CD8-positive, alpha-beta memory T cell (primary cell): ENCODE measurements around the gene ANKRD50. TPM values are rescaled to one million over a fixed set of nuclear protein-coding genes. Genes with fewer than 3 reads are reported as not detected.

ENCODE experiments used
- CTCF ChIA-PET: fragments of 350-600 bp; sonication (Branson Sonifier 250); formaldehyde crosslinking; loops from one replicate; lab custom pipeline; 2021; ENCODE audit warnings: antibody characterized with exemption; lab: Charles Lee
- POLR2A ChIA-PET: fragments of 350-600 bp; sonication (Branson Sonifier 250); formaldehyde crosslinking; loops from one replicate; lab custom pipeline; 2021; ENCODE audit warnings: antibody characterized with exemption; lab: Charles Lee
- DNase-seq, 5 donors: peaks; one replicate each; pipeline versions ENCODE4 v3.0.0 to v3.0.0-alpha.2; 2020 to 2022; ENCODE audit warnings: mixed read lengths in 1 of 5
- H3K27ac ChIP-seq: one replicate; pipeline ENCODE4 v1.7.0; 2013; ENCODE audit warnings: low read depth, mild to moderate bottlenecking, low read length, moderate library complexity
- H3K27me3 ChIP-seq: 2 replicates; pipeline ENCODE4 v1.7.0; 2013; ENCODE audit warnings: low read length, mild to moderate bottlenecking; ENCODE audit not compliant: insufficient read depth, poor library complexity, severe bottlenecking
- H3K36me3 ChIP-seq: 2 replicates; pipeline ENCODE4 v1.7.0; 2013; ENCODE audit warnings: mild to moderate bottlenecking, low read length, moderate library complexity; ENCODE audit not compliant: insufficient read depth
- H3K4me1 ChIP-seq: 2 replicates; pipeline ENCODE4 v1.7.0; 2013; ENCODE audit warnings: mild to moderate bottlenecking, low read length, moderate library complexity; ENCODE audit not compliant: insufficient read depth
- H3K4me3 ChIP-seq: 2 replicates; pipeline ENCODE4 v1.7.0; 2013; ENCODE audit warnings: mild to moderate bottlenecking, low read length
- H3K9me3 ChIP-seq: 2 replicates; pipeline ENCODE4 v1.7.0; 2013; ENCODE audit warnings: mild to moderate bottlenecking, low read length
- H3K27ac Mint-ChIP-seq, 8 donors: one replicate each; pipeline ENCODE4 v1.8.0; 2020 to 2021; ENCODE audit warnings: mixed read lengths in 8 of 8, mild to moderate bottlenecking in 6 of 8, inconsistent platforms in 3 of 8, moderate library complexity in 3 of 8
- H3K27me3 Mint-ChIP-seq, 2 donors: one replicate each; pipeline ENCODE4 v1.8.0; 2020 to 2021; ENCODE audit warnings: mixed read lengths in 2 of 2, mild to moderate bottlenecking in 1 of 2, moderate library complexity in 1 of 2
- H3K36me3 Mint-ChIP-seq, 3 donors: one replicate each; pipeline ENCODE4 v1.8.0; 2020 to 2021; ENCODE audit warnings: mixed read lengths in 3 of 3, inconsistent platforms in 1 of 3, mild to moderate bottlenecking in 1 of 3
- H3K4me1 Mint-ChIP-seq, 3 donors: one replicate each; pipeline ENCODE4 v1.8.0; 2020 to 2021; ENCODE audit warnings: mixed read lengths in 3 of 3, inconsistent platforms in 1 of 3, mild to moderate bottlenecking in 1 of 3
- H3K4me3 Mint-ChIP-seq, 7 donors: one replicate each; pipeline ENCODE4 v1.8.0; 2020 to 2021; ENCODE audit warnings: mixed read lengths in 7 of 7, mild to moderate bottlenecking in 6 of 7, moderate library complexity in 4 of 7, inconsistent platforms in 2 of 7
- H3K9me3 Mint-ChIP-seq, 5 donors: one replicate each; pipeline ENCODE4 v1.8.0; 2020 to 2022; ENCODE audit warnings: mixed read lengths in 5 of 5, mild to moderate bottlenecking in 3 of 5, moderate library complexity in 2 of 5, inconsistent platforms in 1 of 5
- polyA plus RNA-seq: library from polyadenylated mRNA; unstranded; fragments of 300-500 nt; fragmentation: Illumina TruSeq; gene quantifications from one replicate; pipeline ENCODE4 v1.2.3, GENCODE V29; 2021
- total RNA-seq, 2 experiments: library from RNA; stranded (reverse); gene quantifications; one replicate each; pipeline ENCODE4 v1.2.3, GENCODE V29; 2021

ANKRD50 gene
- total and polyA plus RNA-seq, 3 experiments from 2014 or later = 0.15 to 0.20 (median 0.16) TPM

- no peaks in the 10 kb centered on the region for H3K36me3 Mint-ChIP-seq
Measured at GRCh38 chr4:124743711-124744110, 31.2 kb upstream of the ANKRD50 start.

DNA sequence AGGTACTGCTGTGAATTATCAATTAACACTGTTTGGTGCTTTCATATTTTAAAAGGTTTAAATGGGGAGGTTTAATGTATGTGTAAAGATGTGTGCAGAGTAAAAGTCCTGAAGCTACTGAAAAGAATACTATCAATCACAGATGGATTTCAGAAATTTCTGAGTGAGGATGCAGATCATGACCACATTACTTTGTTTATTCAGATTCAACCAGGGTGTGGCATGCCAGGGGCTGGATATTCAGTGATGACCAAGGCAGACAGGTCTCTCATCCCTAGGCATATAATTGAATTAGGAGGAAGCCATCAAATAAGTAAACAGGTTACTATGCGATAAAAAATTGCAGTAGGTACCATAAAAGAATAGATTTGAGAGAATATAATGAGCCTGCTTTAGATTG is 28.0 kb upstream of the ANKRD50 start:
- peaks cover 0 to 8% (median 3%) of the 10 kb centered on the region in 5 donors for H3K9me3 Mint-ChIP-seq
- Histone ChIP-seq H3K9me3 (no peaks in the 10 kb centered on the region), H3K4me1 (no peaks in the 10 kb centered on the region), H3K36me3 (no peaks in the 10 kb centered on the region), H3K4me3 (no peak overlapping the region), H3K27me3 (no peaks in the 10 kb centered on the region), H3K27ac (no peak overlapping the region)
- ChIA-PET CTCF (no interaction called here), POLR2A (no interaction called here)
- H3K4me3 Mint-ChIP-seq = no peak overlapping the region
- DNase-seq = no peak
- no peak overlapping the region for H3K27ac Mint-ChIP-seq
- peaks cover 0 to 1% of the 10 kb centered on the region in 2 donors for H3K27me3 Mint-ChIP-seq
- H3K4me1 Mint-ChIP-seq = no peaks in the 10 kb centered on the region
- peaks cover 0 to 2% (median 0%) of the 10 kb centered on the region in 3 donors for H3K36me3 Mint-ChIP-seq

More at GRCh38 chr4:124743711-124744110, 31.2 kb upstream of the ANKRD50 start:
- DNase-seq = no peak
- CTCF ChIA-PET = no interaction called here
- H3K4me1 Mint-ChIP-seq = no peaks in the 10 kb centered on the region
- H3K27me3 ChIP-seq = no peaks in the 10 kb centered on the region
- H3K4me3 Mint-ChIP-seq = no peak overlapping the region
- no peak overlapping the region for H3K27ac Mint-ChIP-seq
- POLR2A ChIA-PET = no interaction called here
- H3K27me3 Mint-ChIP-seq = peaks cover 0 to 1% of the 10 kb centered on the region in 2 donors
- no peak overlapping the region for H3K27ac ChIP-seq
- H3K36me3 ChIP-seq = no peaks in the 10 kb centered on the region
- H3K9me3 ChIP-seq = no peaks in the 10 kb centered on the region
- H3K4me1 ChIP-seq = no peaks in the 10 kb centered on the region
- peaks cover 0 to 8% (median 0%) of the 10 kb centered on the region in 5 donors for H3K9me3 Mint-ChIP-seq
- H3K4me3 ChIP-seq = no peak overlapping the region

DNA sequence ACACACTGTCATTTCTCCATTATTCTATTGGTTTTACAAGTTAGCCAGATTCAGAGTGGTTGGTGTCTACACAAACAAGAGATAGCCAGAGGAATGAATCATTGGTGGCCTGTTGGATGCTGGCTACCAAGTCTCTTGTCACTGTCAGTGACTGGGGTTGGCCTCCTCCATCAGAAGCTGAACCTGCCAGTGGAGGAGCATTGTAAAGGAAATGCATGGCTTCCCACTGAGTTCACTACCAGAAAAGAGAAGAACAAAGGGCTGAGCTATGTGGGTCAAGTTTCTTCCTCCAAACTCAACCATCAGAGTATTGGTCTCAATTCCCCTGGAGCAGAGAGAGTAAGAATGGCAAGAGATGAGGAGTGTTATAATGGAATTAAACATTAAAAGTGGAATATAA is 26.5 kb upstream of the ANKRD50 start:
- no peak for DNase-seq
- no peaks in the 10 kb centered on the region for H3K4me1 Mint-ChIP-seq
- no peaks in the 10 kb centered on the region for H3K27me3 Mint-ChIP-seq
- H3K9me3 ChIP-seq = no peaks in the 10 kb centered on the region
- H3K27ac Mint-ChIP-seq = no peak overlapping the region
- peaks cover 0 to 2% (median 0%) of the 10 kb centered on the region in 3 donors for H3K36me3 Mint-ChIP-seq
- no peak overlapping the region for H3K27ac ChIP-seq
- H3K4me3 Mint-ChIP-seq = no peak overlapping the region
- POLR2A ChIA-PET = no interaction called here
- CTCF ChIA-PET = no interaction called here
- H3K36me3 ChIP-seq = no peaks in the 10 kb centered on the region
- H3K9me3 Mint-ChIP-seq = peaks cover 0 to 6% (median 3%) of the 10 kb centered on the region in 5 donors
- no peak overlapping the region for H3K4me3 ChIP-seq
- no peaks in the 10 kb centered on the region for H3K27me3 ChIP-seq
- no peaks in the 10 kb centered on the region for H3K4me1 ChIP-seq

- peaks cover 0 to 2% (median 0%) of the 10 kb centered on the region in 3 donors for H3K36me3 Mint-ChIP-seq
- no peak for DNase-seq
- no peaks in the 10 kb centered on the region for H3K27me3 Mint-ChIP-seq
- H3K36me3 ChIP-seq = no peaks in the 10 kb centered on the region
- no peak overlapping the region for H3K27ac ChIP-seq
- H3K4me1 Mint-ChIP-seq = no peaks in the 10 kb centered on the region
- CTCF ChIA-PET = no interaction called here
- no peak overlapping the region for H3K27ac Mint-ChIP-seq
- H3K27me3 ChIP-seq = no peaks in the 10 kb centered on the region
- no peak overlapping the region for H3K4me3 Mint-ChIP-seq
- H3K4me3 ChIP-seq = no peak overlapping the region
- no peaks in the 10 kb centered on the region for H3K9me3 ChIP-seq
- POLR2A ChIA-PET = no interaction called here
- H3K4me1 ChIP-seq = no peaks in the 10 kb centered on the region
- peaks cover 0 to 6% (median 3%) of the 10 kb centered on the region in 5 donors for H3K9me3 Mint-ChIP-seq
Measured at GRCh38 chr4:124737619-124738018, 25.1 kb upstream of the ANKRD50 start.

GRCh38 chr4:124736526-124736925 is 24.0 kb upstream of the ANKRD50 start:
- Histone ChIP-seq H3K36me3 (no peaks in the 10 kb centered on the region), H3K9me3 (no peaks in the 10 kb centered on the region), H3K4me3 (no peak overlapping the region), H3K4me1 (no peaks in the 10 kb centered on the region), H3K27ac (no peak overlapping the region), H3K27me3 (no peaks in the 10 kb centered on the region)
- Mint-ChIP-seq H3K9me3 (peaks cover 0 to 6% (median 3%) of the 10 kb centered on the region in 5 donors), H3K4me3 (no peak overlapping the region), H3K27me3 (no peaks in the 10 kb centered on the region), H3K36me3 (peaks cover 0 to 2% (median 0%) of the 10 kb centered on the region in 3 donors), H3K4me1 (no peaks in the 10 kb centered on the region), H3K27ac (no peak overlapping the region)
- DNase-seq = no peak
- CTCF ChIA-PET = no interaction called here
- POLR2A ChIA-PET = no interaction called here

DNA sequence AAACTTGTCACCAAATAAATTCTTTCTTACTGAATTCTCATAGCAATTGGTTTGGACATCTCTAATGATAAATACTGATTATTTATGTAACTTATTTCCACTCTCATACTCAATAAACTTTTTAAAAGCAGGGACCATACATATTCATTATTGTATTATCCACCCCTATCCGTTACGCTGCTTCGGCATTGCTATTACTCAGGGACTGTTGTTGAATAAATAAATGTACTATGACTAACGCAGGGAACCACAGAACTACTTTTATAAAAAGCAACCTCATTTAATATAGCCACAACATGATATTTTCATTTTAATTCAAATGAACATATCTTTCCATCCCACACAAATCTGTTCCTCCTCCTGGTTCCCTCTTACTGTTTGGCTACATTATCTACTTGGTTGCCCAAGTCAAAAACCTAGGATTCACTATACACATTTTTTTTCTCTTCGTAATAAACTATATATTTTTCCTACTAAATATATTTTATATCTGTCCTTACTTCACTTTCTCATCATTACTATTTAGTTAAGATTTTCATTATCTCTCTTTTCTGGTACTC is 14.9 kb upstream of the ANKRD50 start:
- Mint-ChIP-seq H3K27ac (no peak overlapping the region), H3K36me3 (no peaks in the 10 kb centered on the region), H3K27me3 (no peaks in the 10 kb centered on the region), H3K4me3 (no peak overlapping the region), H3K9me3 (peaks cover 0 to 7% (median 0%) of the 10 kb centered on the region in 5 donors), H3K4me1 (no peaks in the 10 kb centered on the region)
- no peaks in the 10 kb centered on the region for H3K9me3 ChIP-seq
- DNase-seq = no peak
- ChIA-PET POLR2A (no interaction called here), CTCF (no interaction called here)
- no peaks in the 10 kb centered on the region for H3K36me3 ChIP-seq
- H3K4me3 ChIP-seq = no peak overlapping the region
- no peaks in the 10 kb centered on the region for H3K4me1 ChIP-seq
- no peaks in the 10 kb centered on the region for H3K27me3 ChIP-seq
- H3K27ac ChIP-seq = no peak overlapping the region

- POLR2A ChIA-PET = no interaction called here
- H3K27me3 ChIP-seq = no peaks in the 10 kb centered on the region
- Mint-ChIP-seq H3K27me3 (no peaks in the 10 kb centered on the region), H3K27ac (no peak overlapping the region), H3K4me1 (no peaks in the 10 kb centered on the region), H3K36me3 (no peaks in the 10 kb centered on the region), H3K9me3 (peaks cover 0 to 7% (median 0%) of the 10 kb centered on the region in 5 donors), H3K4me3 (no peak overlapping the region)
- no peaks in the 10 kb centered on the region for H3K36me3 ChIP-seq
- CTCF ChIA-PET = no interaction called here
- H3K4me1 ChIP-seq = no peaks in the 10 kb centered on the region
- no peak overlapping the region for H3K27ac ChIP-seq
- no peaks in the 10 kb centered on the region for H3K9me3 ChIP-seq
- no peak overlapping the region for H3K4me3 ChIP-seq
- DNase-seq = no peak
Measured at GRCh38 chr4:124726269-124726668, 13.7 kb upstream of the ANKRD50 start.

- Mint-ChIP-seq H3K27ac (no peak overlapping the region), H3K4me3 (no peak overlapping the region), H3K4me1 (no peaks in the 10 kb centered on the region), H3K36me3 (no peaks in the 10 kb centered on the region), H3K27me3 (no peaks in the 10 kb centered on the region), H3K9me3 (peaks cover 0 to 2% (median 0%) of the 10 kb centered on the region in 5 donors)
- Histone ChIP-seq H3K27ac (no peak overlapping the region), H3K4me1 (no peaks in the 10 kb centered on the region), H3K4me3 (no peak overlapping the region), H3K36me3 (no peaks in the 10 kb centered on the region), H3K27me3 (no peaks in the 10 kb centered on the region), H3K9me3 (no peaks in the 10 kb centered on the region)
- no peak for DNase-seq
- POLR2A ChIA-PET = no interaction called here
- CTCF ChIA-PET = no interaction called here
Measured at GRCh38 chr4:124722071-124722470, 9.5 kb upstream of the ANKRD50 start.
